ENCODE measurements around the gene ATP10B. TPM values are rescaled to one million over a fixed set of nuclear protein-coding genes. Genes with fewer than 3 reads are reported as not detected.
"Not testable (repeated sequence)": the region's sequence is repeated elsewhere in the genome, so short reads cannot be mapped to it uniquely, and the experiment has no call there.

ATP10B gene
- total RNA-seq, 4 donors from 2014 or later, result 9.0 to 45.9 (median 13.9) TPM

DNA sequence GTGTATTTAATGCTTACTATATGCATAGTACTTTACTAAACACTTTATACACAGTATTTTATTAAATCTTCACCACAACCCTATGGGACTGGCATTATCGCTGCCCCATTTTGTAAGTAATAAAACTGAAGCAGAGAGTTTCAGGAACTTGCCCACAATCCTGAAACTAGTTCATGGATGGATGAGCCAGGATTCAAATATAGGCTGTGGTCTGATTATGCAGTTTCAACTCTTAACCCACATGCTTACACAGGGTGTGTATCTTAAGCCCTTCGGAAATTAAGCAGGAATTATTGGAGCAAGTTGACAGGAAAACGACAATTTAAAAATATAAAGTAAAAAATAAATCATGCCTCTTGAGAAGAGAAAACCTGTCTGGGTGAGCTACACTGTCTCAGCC is 109.0 kb downstream of the ATP10B start:
- 73 to 76% methylated on average over 3 of the region's 3 CpGs for WGBS, 2 donors
- H3K4me1 ChIP-seq, result peaks cover 0 to 10% (median 0%) of the 10 kb centered on the region in 4 donors
- H3K9me3 ChIP-seq, result no peaks in the 10 kb centered on the region
- DNase-seq (ENCODE audit: low spot score in 2 of 2), result no peak
- H3K36me3 ChIP-seq, result no peaks in the 10 kb centered on the region
- no peak overlapping the region for H3K4me3 ChIP-seq
- H3K27ac ChIP-seq, result no peak overlapping the region
- no peak for TF ChIP-seq POLR2A (IDR thresholded peaks at IDR 0.05)
- TF ChIP-seq, protein P1, sequence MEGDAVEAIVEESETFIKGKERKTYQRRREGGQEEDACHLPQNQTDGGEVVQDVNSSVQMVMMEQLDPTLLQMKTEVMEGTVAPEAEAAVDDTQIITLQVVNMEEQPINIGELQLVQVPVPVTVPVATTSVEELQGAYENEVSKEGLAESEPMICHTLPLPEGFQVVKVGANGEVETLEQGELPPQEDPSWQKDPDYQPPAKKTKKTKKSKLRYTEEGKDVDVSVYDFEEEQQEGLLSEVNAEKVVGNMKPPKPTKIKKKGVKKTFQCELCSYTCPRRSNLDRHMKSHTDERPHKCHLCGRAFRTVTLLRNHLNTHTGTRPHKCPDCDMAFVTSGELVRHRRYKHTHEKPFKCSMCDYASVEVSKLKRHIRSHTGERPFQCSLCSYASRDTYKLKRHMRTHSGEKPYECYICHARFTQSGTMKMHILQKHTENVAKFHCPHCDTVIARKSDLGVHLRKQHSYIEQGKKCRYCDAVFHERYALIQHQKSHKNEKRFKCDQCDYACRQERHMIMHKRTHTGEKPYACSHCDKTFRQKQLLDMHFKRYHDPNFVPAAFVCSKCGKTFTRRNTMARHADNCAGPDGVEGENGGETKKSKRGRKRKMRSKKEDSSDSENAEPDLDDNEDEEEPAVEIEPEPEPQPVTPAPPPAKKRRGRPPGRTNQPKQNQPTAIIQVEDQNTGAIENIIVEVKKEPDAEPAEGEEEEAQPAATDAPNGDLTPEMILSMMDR (IDR thresholded peaks at IDR 0.05), result no peak
- TF ChIP-seq EP300 (IDR thresholded peaks at IDR 0.05), result no peak
- no peaks in the 10 kb centered on the region for H3K27me3 ChIP-seq

GRCh38 chr5:160742446-160742845 is 109.6 kb downstream of the ATP10B start:
- H3K9me3 ChIP-seq, result no peaks in the 10 kb centered on the region
- DNase-seq (ENCODE audit: low spot score in 2 of 2), result no peak
- TF ChIP-seq POLR2A (IDR thresholded peaks at IDR 0.05) (no peak), EP300 (IDR thresholded peaks at IDR 0.05) (no peak)
- TF ChIP-seq, protein P1 (IDR thresholded peaks at IDR 0.05), result no peak
- 83 to 92% methylated on average over 1 of the region's 1 CpG for WGBS, 2 donors
- no peak overlapping the region for H3K4me3 ChIP-seq
- no peaks in the 10 kb centered on the region for H3K27me3 ChIP-seq
- no peaks in the 10 kb centered on the region for H3K36me3 ChIP-seq
- H3K4me1 ChIP-seq, result peaks cover 0 to 10% (median 0%) of the 10 kb centered on the region in 4 donors
- no peak overlapping the region for H3K27ac ChIP-seq

DNA sequence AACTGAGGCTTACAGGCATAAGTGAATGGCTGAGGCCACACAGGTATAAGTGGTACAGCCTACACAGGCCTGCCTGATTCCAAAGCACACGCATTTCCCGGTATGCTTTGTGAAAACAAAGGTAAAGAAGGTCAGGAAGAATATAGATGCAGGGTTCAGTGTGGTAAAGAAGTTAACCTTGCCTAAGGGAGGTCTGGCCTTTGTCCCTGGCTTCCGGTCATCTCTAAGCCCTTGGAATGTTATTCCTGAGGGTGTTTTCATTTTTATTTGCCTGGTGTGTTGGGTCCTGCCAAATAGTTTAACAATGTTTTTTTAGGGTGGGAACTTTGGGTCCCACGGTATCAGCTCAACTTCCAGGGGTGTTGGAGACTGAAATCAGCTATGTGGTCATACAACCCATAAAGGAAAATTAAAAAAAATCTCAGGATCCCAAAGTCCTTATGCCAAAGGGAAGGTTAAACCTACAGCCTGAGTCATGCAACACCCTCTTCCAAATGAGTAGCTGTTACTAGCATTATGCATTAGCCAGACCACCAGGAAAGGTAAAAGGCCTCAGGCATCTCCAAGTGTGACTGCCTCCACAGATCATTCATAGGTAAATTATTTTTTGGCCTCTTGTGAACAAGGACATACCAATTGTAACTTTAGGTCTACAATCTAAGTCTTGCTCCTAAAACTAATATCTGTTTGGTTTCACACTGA is 124.6 kb downstream of the ATP10B start:
- Histone ChIP-seq H3K4me1 (no peaks in the 10 kb centered on the region), H3K4me3 (no peak overlapping the region), H3K27me3 (no peaks in the 10 kb centered on the region), H3K27ac (no peak overlapping the region), H3K36me3 (no peaks in the 10 kb centered on the region), H3K9me3 (no peaks in the 10 kb centered on the region)
- DNase-seq (ENCODE audit: low spot score in 2 of 2), result no peak
- TF ChIP-seq, protein P1 (IDR thresholded peaks at IDR 0.05), result no peak
- TF ChIP-seq POLR2A (IDR thresholded peaks at IDR 0.05), result no peak
- no peak for TF ChIP-seq EP300 (IDR thresholded peaks at IDR 0.05)
- WGBS, 2 donors, result 50 to 54% methylated on average over 4 of the region's 4 CpGs

DNA sequence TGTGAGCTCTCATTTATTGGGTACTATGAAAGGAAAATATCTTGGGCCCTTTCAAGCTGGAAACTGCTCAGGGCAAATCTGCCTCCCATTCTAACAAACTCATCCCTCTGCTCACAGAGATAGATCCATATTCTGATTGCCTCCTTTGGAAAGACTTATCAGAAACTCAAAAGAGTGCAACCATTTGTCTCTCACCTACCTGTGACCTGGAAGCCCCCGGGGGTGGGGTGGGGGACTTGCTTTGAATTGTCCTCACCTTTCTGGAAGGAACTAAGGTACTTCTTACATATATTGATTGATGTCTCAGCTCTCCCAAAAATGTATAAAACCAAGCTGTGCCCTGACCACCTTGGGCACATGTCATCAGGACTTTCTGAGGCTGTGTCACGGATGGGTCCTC is 125.3 kb downstream of the ATP10B start:
- Histone ChIP-seq H3K9me3 (no peaks in the 10 kb centered on the region), H3K36me3 (no peaks in the 10 kb centered on the region), H3K4me3 (no peak overlapping the region), H3K27ac (no peak overlapping the region), H3K4me1 (no peaks in the 10 kb centered on the region), H3K27me3 (no peaks in the 10 kb centered on the region)
- TF ChIP-seq, protein P1 (IDR thresholded peaks at IDR 0.05), result no peak
- TF ChIP-seq EP300 (IDR thresholded peaks at IDR 0.05), result no peak
- no peak for TF ChIP-seq POLR2A (IDR thresholded peaks at IDR 0.05)
- DNase-seq (ENCODE audit: low spot score in 2 of 2), result no peak
- WGBS, 2 donors, result 66 to 69% methylated on average over 2 of the region's 2 CpGs

DNA sequence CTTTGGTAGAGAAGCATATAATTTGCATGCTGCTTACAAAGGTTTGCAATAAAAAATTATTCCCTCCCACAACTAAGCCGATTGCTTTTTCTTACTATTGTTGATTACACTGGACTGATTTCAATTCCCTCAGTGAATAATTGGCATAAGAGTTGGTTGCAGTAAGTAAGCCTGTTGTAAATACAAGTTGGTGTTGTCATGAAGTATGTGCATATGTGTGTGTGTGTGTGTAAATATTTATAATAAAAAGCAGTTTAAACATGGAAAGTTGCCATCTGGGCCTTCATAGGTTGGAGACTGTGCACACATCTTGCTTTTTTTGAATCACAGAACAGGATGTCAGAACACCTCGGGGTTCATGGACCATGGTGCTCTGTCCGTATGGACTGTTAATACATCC is 131.2 kb downstream of the ATP10B start:
- DNase-seq (ENCODE audit: low spot score in 2 of 2), result no peak
- no peaks in the 10 kb centered on the region for H3K27me3 ChIP-seq
- H3K4me3 ChIP-seq, result no peak overlapping the region
- H3K4me1 ChIP-seq, result no peaks in the 10 kb centered on the region
- H3K36me3 ChIP-seq, result no peaks in the 10 kb centered on the region
- no peak overlapping the region for H3K27ac ChIP-seq
- no peak for TF ChIP-seq POLR2A (IDR thresholded peaks at IDR 0.05)
- TF ChIP-seq, protein P1 (IDR thresholded peaks at IDR 0.05), result no peak
- no peak for TF ChIP-seq EP300 (IDR thresholded peaks at IDR 0.05)
- 70% methylated on average over 3 of the region's 3 CpGs for WGBS, 2 donors
- no peaks in the 10 kb centered on the region for H3K9me3 ChIP-seq

DNA sequence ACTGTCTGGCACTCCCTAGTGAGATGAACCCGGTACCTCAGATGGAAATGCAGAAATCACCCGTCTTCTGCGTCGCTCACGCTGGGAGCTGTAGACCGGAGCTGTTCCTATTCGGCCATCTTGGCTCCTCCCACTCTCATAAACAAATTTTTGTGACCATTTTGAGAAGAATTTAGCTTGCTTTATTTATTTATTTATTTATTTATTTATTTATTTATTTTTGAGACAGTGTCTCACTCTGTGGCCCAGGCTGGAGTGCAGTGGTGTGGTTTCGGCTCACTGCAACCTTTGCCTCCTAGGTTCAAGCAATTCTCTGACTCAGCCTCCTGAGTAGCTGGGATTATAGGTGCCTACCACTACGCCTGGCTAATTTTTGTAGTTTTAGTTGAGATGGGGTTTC is 136.5 kb downstream of the ATP10B start:
- not testable (repeated sequence) for H3K27me3 ChIP-seq; H3K27ac ChIP-seq; H3K36me3 ChIP-seq; H3K4me1 ChIP-seq; DNase-seq (ENCODE audit: low spot score in 2 of 2); H3K9me3 ChIP-seq; H3K4me3 ChIP-seq
- WGBS, 2 donors, result 99% methylated on average over 9 of the region's 9 CpGs

Data from tibial nerve (tissue), 4 donors.